Panc1 (cell line): ENCODE data around the gene APMAP. TPM values are rescaled to one million over a fixed set of nuclear protein-coding genes. Genes with fewer than 3 reads are reported as not detected.

Experiments used
- ATAC-seq: fragments of 200-7000 bp; cut with Tn5 transposase; 2 replicates; pipeline ENCODE4 v1.9.1; 2020; ENCODE audit warnings: mild to moderate bottlenecking, moderate library complexity
- BruUV-seq: library from RNA; stranded (reverse); fragments of 400-500 nt; replicated peaks from 2 replicates; lab custom pipeline; 2021; lab: Mats Ljungman, UMichigan
- CTCF ChIA-PET: fragments of 300-600 bp; sonication (Branson Sonifier 250); formaldehyde crosslinking; loops from one replicate; lab custom pipeline; 2022; ENCODE audit warnings: antibody characterized with exemption; lab: Charles Lee
- POLR2A ChIA-PET: fragments of 300-600 bp; sonication (Branson Sonifier 250); formaldehyde crosslinking; loops from one replicate; lab custom pipeline; 2022; ENCODE audit warnings: antibody characterized with exemption; lab: Charles Lee
- DNase-seq: peaks from one replicate; pipeline ENCODE4 v3.0.0-alpha.2; 2010; ENCODE audit warnings: low read depth, low spot score
- H3K27ac ChIP-seq: 2 replicates; pipeline ENCODE4 v1.5.1; 2011; ENCODE audit warnings: mild to moderate bottlenecking, low read length, inconsistent platforms
- H3K27me3 ChIP-seq: fragments of 200-500 bp; sonication (Bioruptor generic); 2 replicates; pipeline ENCODE4 v1.6.0; 2014; ENCODE audit warnings: low read length, inconsistent platforms; ENCODE audit not compliant: control insufficient read depth, insufficient read depth
- H3K36me3 ChIP-seq: fragments of 200-500 bp; sonication (Bioruptor generic); 2 replicates; pipeline ENCODE4 v1.5.1; 2014; ENCODE audit warnings: inconsistent platforms, mild to moderate bottlenecking, low read length, moderate library complexity; ENCODE audit not compliant: control insufficient read depth, insufficient read depth
- H3K4me1 ChIP-seq: 2 replicates; pipeline ENCODE4 v1.5.1; 2011; ENCODE audit warnings: inconsistent platforms, mild to moderate bottlenecking, low read length, moderate library complexity; ENCODE audit not compliant: control insufficient read depth, insufficient read depth
- H3K4me3 ChIP-seq, 2 experiments: 2 replicates each; pipeline ENCODE4 v1.5.1; 2011 to 2012; ENCODE audit warnings: low read depth in 2 of 2, low read length in 2 of 2, mild to moderate bottlenecking in 2 of 2, inconsistent platforms in 1 of 2, moderate library complexity in 1 of 2
- H3K9me3 ChIP-seq: fragments of 200-500 bp; sonication (Bioruptor generic); 2 replicates; pipeline ENCODE4 v1.5.1; 2014; ENCODE audit warnings: low read depth, mild to moderate bottlenecking, inconsistent platforms, low read length, moderate library complexity; ENCODE audit not compliant: control insufficient read depth, insufficient read depth
- CTCF ChIP-seq: fragments of 450-650 bp; IDR thresholded peaks from 2 replicates; pipeline ENCODE4 v1.5.1; 2017; ENCODE audit warnings: mild to moderate bottlenecking
- POLR2AphosphoS5 ChIP-seq: IDR thresholded peaks from 2 replicates; pipeline ENCODE4 v1.6.1; 2012; ENCODE audit warnings: mild to moderate bottlenecking, low read depth, low read length, moderate library complexity
- REST ChIP-seq, 2 experiments: IDR thresholded peaks; 2 replicates each; pipeline ENCODE4 v1.6.1; 2011 to 2012; ENCODE audit warnings: low read depth in 2 of 2, control low read depth in 1 of 2, low read length in 1 of 2, mild to moderate bottlenecking in 1 of 2, moderate library complexity in 1 of 2; ENCODE audit not compliant: insufficient read depth in 1 of 2
- in situ Hi-C: cut with HindIII; loops from 2 replicates; pipeline ENCODE4 v1.10.0; 2016; ENCODE audit warnings: low sequenced_read_pairs, low pct_unique_long_range_greater_than_20kb
- intact Hi-C: fragments of 100-400 bp; cut with micrococcal nuclease; formaldehyde crosslinking; loops from one replicate; pipeline ENCODE4 v1.10.0; 2022; ENCODE audit not compliant: unreplicated experiment
- total RNA-seq: library from RNA; stranded (reverse); gene quantifications from one replicate; pipeline ENCODE4 v1.2.1, GENCODE V29; 2021; ENCODE audit not compliant: unreplicated experiment

Gene APMAP
- total RNA-seq, 1 experiment from 2014 or later: 165 TPM

- ChIA-PET CTCF (interaction anchor here (1.0 to 1.3 kb wide), 2 partner anchors 32 to 145 kb away, joined by 3 to 5 read pairs; no protein-coding TSS in a partner anchor), POLR2A (no interaction called here)
- intact Hi-C loops (no loop called here), in situ Hi-C loops (no loop called here)
- ATAC-seq (no peak), DNase-seq (no peak)
- TF ChIP-seq POLR2AphosphoS5: no peak
- TF ChIP-seq REST (IDR thresholded peaks at IDR 0.05; ENCODE audit: insufficient read depth in 1 of 2, low read depth in 2 of 2, low read length in 1 of 2): no peak
- no peak for TF ChIP-seq CTCF
- no peaks in the 10 kb centered on the region for H3K27me3 ChIP-seq
- H3K9me3 ChIP-seq: no peaks in the 10 kb centered on the region
- BruUV-seq: no TSS peak
- H3K4me1 ChIP-seq: peaks cover 16% of the 10 kb centered on the region
- H3K4me3 ChIP-seq: no peak overlapping the region
- no peaks in the 10 kb centered on the region for H3K36me3 ChIP-seq
- H3K27ac ChIP-seq: no peak overlapping the region
These were observed 41.4 kb upstream of the APMAP start for GRCh38 chr20:25033924-25034300.

GRCh38 chr20:25033265-25033923, 40.8 kb upstream of the APMAP start:
- POLR2A ChIA-PET: no interaction called here
- no peaks in the 10 kb centered on the region for H3K9me3 ChIP-seq
- DNase-seq: no peak
- peak overlapping the region; percentile 46; the same call in 1 of the 2 replicates for H3K27ac ChIP-seq
- CTCF ChIA-PET: interaction anchor here (1.0 to 1.3 kb wide), 2 partner anchors 32 to 145 kb away, joined by 3 to 5 read pairs; no protein-coding TSS in a partner anchor
- intact Hi-C loops (no loop called here), in situ Hi-C loops (no loop called here)
- H3K36me3 ChIP-seq: no peaks in the 10 kb centered on the region
- TF ChIP-seq REST (IDR thresholded peaks at IDR 0.05; ENCODE audit: insufficient read depth in 1 of 2, low read depth in 2 of 2, low read length in 1 of 2) (no peak), CTCF (no peak)
- BruUV-seq: no TSS peak
- peaks cover 16% of the 10 kb centered on the region for H3K4me1 ChIP-seq
- no peaks in the 10 kb centered on the region for H3K27me3 ChIP-seq
- peak; percentile 25; the same call in 1 of the 2 replicates for ATAC-seq
- H3K4me3 ChIP-seq: no peak overlapping the region
